Osteoblast (primary cell): ENCODE data around the gene ARHGAP32. TPM values are rescaled to one million over a fixed set of nuclear protein-coding genes. Genes with fewer than 3 reads are reported as not detected.

Experiments used
- DNase-seq: peaks from one replicate; pipeline ENCODE4 v3.0.0; 2011; ENCODE audit warnings: low spot score, mixed read lengths; ENCODE audit not compliant: insufficient read length; ENCODE audit errors: missing footprints
- H2AFZ ChIP-seq: 2 replicates; pipeline ENCODE4 v1.6.0; 2011; ENCODE audit warnings: mild to moderate bottlenecking, low read length
- H3K27ac ChIP-seq: 2 replicates; pipeline ENCODE4 v1.5.1; 2011; ENCODE audit warnings: mild to moderate bottlenecking, low read depth, low read length, moderate library complexity
- H3K27me3 ChIP-seq: 2 replicates; pipeline ENCODE4 v1.6.0; 2012; ENCODE audit warnings: mild to moderate bottlenecking, control low read depth, inconsistent platforms, low read length, moderate library complexity; ENCODE audit not compliant: insufficient read depth
- H3K36me3 ChIP-seq: 2 replicates; pipeline ENCODE4 v1.5.1; 2011; ENCODE audit warnings: mild to moderate bottlenecking, low read length, control low read depth, moderate library complexity; ENCODE audit not compliant: insufficient read depth
- H3K4me1 ChIP-seq: 2 replicates; pipeline ENCODE4 v1.5.1; 2011; ENCODE audit warnings: mild to moderate bottlenecking, low read length, control low read depth, moderate library complexity; ENCODE audit not compliant: insufficient read depth
- H3K4me2 ChIP-seq: 2 replicates; pipeline ENCODE4 v1.6.0; 2011; ENCODE audit warnings: mild to moderate bottlenecking, low read length; ENCODE audit not compliant: insufficient read depth
- H3K4me3 ChIP-seq: fragments of 200-600 bp; sonication (generic); 3 replicates; pipeline ENCODE4 v1.5.1; 2012; ENCODE audit warnings: mild to moderate bottlenecking, low read length, inconsistent platforms; ENCODE audit not compliant: insufficient read depth
- H3K79me2 ChIP-seq: 2 replicates; pipeline ENCODE4 v1.6.0; 2012; ENCODE audit warnings: mild to moderate bottlenecking, low read length, control low read depth, inconsistent platforms; ENCODE audit not compliant: insufficient read depth
- H3K9me3 ChIP-seq: 2 replicates; pipeline ENCODE4 v1.5.1; 2011; ENCODE audit warnings: low read depth, low read length, control low read depth
- H4K20me1 ChIP-seq: 2 replicates; pipeline ENCODE4 v1.6.0; 2012; ENCODE audit warnings: mild to moderate bottlenecking, low read length, control low read depth; ENCODE audit not compliant: insufficient read depth
- CTCF ChIP-seq: IDR thresholded peaks from 2 replicates; pipeline ENCODE4 v1.5.1; 2011; ENCODE audit warnings: mild to moderate bottlenecking, low read depth, low read length, moderate library complexity; ENCODE audit errors: extremely low read depth
- total RNA-seq: library from RNA; depleted of rRNA; stranded (reverse); fragments of >200 nt; gene quantifications from 2 replicates; pipeline ENCODE4 v1.2.3, GENCODE V29; 2012

Gene ARHGAP32
- total RNA-seq, 1 donor: 25.3 TPM

DNA sequence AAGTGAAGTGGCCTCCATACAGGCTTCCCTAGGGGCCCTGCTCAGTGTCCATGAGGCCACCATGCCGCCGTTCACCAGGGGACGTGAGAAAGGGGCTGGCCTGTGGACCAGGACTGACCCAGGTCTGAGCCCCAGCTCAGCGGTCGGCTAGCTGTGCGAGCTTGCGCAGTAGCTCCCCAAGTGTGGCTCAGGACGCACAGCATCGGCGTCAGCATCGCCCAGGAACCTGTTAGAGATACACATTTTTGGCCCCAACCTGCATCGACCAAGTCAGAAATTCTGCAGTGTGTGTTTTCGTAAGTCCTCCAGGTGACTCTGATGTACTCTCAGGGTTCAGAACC, 249.9 kb downstream of the ARHGAP32 start:
- TF ChIP-seq CTCF: no peak
- no peak for DNase-seq
- Histone ChIP-seq H4K20me1 (no peaks in the 10 kb centered on the region), H3K4me3 (no peak overlapping the region), H3K9me3 (no peaks in the 10 kb centered on the region), H3K79me2 (no peaks in the 10 kb centered on the region), H2AFZ (no peak overlapping the region), H3K27me3 (peaks cover 4% of the 10 kb centered on the region), H3K4me2 (no peak overlapping the region), H3K36me3 (no peaks in the 10 kb centered on the region), H3K27ac (no peak overlapping the region), H3K4me1 (no peaks in the 10 kb centered on the region)

DNA sequence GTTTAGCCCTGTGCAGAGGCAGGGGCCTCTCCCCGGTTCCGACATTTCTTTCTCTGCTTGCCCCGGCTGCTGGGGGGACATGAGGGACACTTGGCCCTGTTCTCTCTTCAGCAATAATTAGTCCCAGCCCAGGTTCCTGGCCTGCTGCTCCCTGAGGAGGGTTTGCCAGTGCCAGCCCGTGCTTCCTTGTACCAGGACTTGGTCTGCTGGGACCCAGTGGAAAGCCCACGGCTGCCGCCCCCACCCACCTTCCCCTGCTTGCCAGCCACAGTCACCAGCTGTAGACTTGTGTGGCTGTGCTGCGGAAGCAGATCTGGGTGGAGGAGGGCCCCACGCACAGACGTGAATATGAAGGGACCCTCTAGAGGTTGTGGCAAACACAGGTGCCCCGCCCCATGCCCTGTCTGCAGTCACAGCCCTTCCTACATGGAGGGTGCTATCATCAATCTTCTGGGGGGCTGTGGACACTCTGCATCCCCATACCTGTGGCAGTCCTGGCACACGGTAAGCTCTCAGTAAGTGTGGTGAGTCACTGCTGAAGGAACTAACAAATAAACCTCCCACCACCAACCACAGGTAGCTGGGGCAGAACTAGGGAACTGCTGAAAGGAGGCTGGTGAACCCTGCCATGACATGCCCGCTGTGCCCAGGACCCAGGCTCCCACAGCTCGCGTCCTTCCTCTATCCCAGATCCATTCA, 250.4 kb downstream of the ARHGAP32 start:
- H3K36me3 ChIP-seq: no peaks in the 10 kb centered on the region
- H2AFZ ChIP-seq: no peak overlapping the region
- H4K20me1 ChIP-seq: no peaks in the 10 kb centered on the region
- H3K27ac ChIP-seq: no peak overlapping the region
- no peaks in the 10 kb centered on the region for H3K9me3 ChIP-seq
- TF ChIP-seq CTCF: no peak
- H3K27me3 ChIP-seq: peaks cover 4% of the 10 kb centered on the region
- H3K79me2 ChIP-seq: no peaks in the 10 kb centered on the region
- no peak for DNase-seq
- no peak overlapping the region for H3K4me3 ChIP-seq
- H3K4me2 ChIP-seq: no peak overlapping the region
- H3K4me1 ChIP-seq: no peaks in the 10 kb centered on the region

DNA sequence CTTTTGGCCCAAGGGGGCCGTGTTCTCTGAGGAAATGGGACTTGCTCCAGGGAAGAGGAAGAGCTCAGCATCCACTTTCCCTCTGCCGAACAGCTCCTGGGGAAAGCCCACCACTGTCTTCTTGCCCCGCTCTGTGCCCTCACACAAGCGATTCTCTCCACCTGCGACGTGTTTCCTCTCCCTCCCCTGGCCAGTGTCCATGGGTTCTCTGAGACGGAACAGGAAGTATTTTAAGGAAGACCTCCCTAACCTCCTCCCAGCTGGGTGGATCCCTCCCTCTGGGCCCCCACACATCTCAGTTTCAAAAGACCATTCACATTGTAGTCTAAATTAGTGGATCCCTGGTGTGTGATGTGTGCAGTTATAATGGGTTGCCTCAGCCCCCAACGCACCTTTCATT, 251.0 kb downstream of the ARHGAP32 start:
- H3K27me3 ChIP-seq: peaks cover 4% of the 10 kb centered on the region
- no peak for DNase-seq
- H3K79me2 ChIP-seq: no peaks in the 10 kb centered on the region
- no peaks in the 10 kb centered on the region for H4K20me1 ChIP-seq
- H2AFZ ChIP-seq: no peak overlapping the region
- H3K4me3 ChIP-seq: no peak overlapping the region
- no peak overlapping the region for H3K4me2 ChIP-seq
- H3K36me3 ChIP-seq: no peaks in the 10 kb centered on the region
- no peaks in the 10 kb centered on the region for H3K4me1 ChIP-seq
- no peak overlapping the region for H3K27ac ChIP-seq
- no peaks in the 10 kb centered on the region for H3K9me3 ChIP-seq
- TF ChIP-seq CTCF: no peak

GRCh38 chr11:128940603-128941002, 251.5 kb downstream of the ARHGAP32 start:
- Histone ChIP-seq H3K27ac (no peak overlapping the region), H3K27me3 (peaks cover 4% of the 10 kb centered on the region), H3K4me2 (no peak overlapping the region), H3K36me3 (no peaks in the 10 kb centered on the region), H4K20me1 (no peaks in the 10 kb centered on the region), H3K4me3 (no peak overlapping the region), H3K79me2 (no peaks in the 10 kb centered on the region), H3K9me3 (no peaks in the 10 kb centered on the region), H3K4me1 (no peaks in the 10 kb centered on the region), H2AFZ (no peak overlapping the region)
- no peak for TF ChIP-seq CTCF
- no peak for DNase-seq
